Kidney capillary endothelial cell (primary cell): ENCODE results near the gene SLC51A.

Experiments
- DNase-seq: peaks from one replicate; pipeline ENCODE4 v3.0.0-alpha.2; 2018; ENCODE audit warnings: low spot score

SLC51A gene

DNA sequence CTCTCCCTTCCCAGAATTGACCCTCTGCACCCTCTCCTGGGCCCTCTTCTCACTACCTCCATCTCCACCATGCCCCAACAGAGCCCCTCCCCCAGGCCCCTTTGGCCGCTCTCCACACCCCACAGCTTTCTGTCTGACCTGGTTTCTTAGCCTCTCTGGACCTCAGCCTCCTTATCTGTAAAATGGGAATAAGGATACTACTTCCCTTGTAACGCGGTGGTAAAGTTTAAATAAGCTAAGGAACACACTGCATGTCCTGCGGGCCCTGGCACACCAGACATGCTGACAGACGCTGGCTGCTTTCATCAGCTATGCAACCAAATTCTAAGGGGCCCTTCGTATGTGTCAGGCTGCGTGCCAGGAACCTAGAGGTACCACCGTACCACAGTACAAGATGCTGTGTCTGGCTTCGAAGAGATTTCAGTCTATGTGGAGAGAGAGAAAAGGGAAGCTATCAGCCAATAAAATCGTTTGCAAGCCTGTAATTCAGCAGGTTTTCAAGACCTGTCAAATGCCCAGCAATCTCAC, 777 bp upstream of the SLC51A start:
- DNase-seq, result no peak

GRCh38 chr3:196216681-196217211, 412 bp downstream of the SLC51A start:
- DNase-seq, result no peak

GRCh38 chr3:196217307-196218154, 1.2 kb downstream of the SLC51A start:
- DNase-seq, result no peak

GRCh38 chr3:196218155-196218712, 1.9 kb downstream of the SLC51A start:
- no peak for DNase-seq

DNA sequence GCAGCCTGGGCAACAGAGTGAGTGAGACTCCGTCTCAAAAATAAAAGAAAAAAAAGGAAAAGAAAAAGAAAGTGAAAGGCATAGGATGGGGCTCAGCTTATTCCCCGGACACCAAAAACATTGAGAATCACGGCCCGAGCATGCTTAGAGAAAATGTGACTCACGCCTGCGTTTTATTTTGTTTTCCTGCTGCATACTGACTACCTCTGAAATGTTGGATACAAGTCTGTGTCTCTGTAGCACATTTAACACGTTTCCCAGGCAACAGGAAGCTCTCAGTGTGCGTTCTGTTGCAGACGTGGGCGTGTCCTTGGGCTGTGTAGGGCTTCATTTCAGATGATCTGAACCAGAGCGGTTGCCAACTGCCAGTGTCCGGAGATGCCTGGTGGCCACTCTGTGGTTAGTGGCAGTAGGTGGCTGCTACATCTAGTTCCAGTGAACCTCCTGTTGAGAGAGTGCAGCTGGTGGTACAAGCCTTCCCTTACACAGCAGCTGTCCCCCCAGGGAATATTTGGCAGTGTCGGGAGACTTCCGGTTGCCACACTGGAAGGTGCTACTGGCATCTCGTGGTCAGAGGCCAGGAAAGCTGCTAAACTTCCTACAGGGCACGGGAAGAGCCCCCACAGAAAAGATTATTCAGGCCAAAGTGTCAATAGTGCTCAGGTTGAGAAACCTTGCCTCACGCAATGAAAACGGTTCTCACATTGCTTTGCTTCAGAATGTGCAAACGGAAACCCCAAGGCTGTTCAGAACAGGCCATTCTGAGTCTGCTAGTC, 3.0 kb downstream of the SLC51A start:
- peak; percentile 41 for DNase-seq

DNA sequence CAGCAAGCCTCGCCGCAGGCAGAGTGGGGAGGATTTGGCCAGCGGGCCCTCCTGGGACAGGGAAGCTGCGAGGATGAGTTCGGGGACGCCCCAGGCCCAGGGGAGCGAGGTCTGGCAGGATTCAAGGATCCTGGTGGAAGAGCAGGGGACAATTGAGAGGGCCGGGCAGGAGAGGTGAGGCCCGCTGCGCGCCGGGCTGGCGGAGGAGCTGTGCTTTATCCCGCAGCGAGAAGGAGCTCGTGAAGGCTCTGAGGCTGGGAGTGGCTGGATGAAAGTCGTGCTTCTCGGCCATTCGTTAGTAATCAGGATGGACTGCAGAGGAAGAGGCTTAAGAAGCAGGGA, 3.6 kb downstream of the SLC51A start:
- no peak for DNase-seq

- DNase-seq, result no peak
These were observed 4.3 kb downstream of the SLC51A start for GRCh38 chr3:196220587-196220986.

- DNase-seq, result no peak
These were observed 4.7 kb downstream of the SLC51A start for GRCh38 chr3:196220991-196221390.

DNA sequence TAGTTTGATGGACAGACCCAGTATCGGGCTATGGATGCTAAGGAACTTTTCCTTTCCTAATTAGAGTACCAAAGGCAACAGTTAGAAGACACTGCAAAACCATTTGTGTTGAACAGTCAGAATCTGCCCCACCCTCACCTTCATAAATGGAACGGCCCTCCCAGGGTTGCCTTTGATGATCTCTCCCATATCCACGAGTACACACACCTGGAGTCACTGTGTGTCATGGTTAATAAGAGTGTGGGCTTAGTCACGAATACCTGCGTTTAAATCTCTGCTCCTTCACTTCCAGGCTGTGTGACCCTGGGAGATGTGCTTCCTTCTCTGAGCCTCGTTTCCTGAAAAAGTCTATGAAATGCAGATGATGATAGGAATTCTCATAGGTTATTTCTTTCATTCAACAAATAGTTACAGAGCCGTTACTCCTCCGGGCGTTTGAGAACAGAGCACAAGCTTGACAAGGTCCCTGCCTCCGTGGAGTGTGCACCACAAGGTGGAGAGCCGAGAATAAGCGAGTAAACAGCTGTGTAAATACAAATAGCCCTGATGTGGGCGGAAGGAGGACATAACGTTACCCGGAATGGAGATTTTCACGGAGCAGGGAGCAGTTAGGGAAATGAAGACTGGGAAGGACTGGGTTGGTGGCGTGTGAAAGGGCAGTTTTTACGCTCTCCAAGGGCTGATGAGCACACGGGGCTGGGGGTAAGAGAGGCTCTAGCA, 6.7 kb downstream of the SLC51A start:
- no peak for DNase-seq

DNA sequence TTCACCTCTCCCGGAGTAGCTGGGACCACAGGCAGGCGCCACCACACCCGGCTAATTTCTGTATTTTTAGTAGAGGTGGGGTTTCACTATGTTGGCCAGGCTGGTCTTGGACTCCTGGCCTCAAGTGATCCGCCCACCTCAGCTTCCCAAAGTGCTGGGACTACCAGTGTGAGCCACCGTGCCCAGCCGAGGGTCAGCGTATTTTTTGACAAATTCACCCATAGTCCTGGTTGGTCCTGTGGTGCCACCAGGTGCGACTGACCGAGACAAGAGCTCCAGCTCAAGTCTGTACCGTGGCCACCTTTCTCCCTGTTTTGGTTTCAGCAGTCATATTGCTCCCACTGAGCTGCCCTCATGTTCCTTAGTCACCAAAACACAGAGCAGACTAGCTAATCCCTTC, 8.8 kb downstream of the SLC51A start:
- DNase-seq, result no peak

DNA sequence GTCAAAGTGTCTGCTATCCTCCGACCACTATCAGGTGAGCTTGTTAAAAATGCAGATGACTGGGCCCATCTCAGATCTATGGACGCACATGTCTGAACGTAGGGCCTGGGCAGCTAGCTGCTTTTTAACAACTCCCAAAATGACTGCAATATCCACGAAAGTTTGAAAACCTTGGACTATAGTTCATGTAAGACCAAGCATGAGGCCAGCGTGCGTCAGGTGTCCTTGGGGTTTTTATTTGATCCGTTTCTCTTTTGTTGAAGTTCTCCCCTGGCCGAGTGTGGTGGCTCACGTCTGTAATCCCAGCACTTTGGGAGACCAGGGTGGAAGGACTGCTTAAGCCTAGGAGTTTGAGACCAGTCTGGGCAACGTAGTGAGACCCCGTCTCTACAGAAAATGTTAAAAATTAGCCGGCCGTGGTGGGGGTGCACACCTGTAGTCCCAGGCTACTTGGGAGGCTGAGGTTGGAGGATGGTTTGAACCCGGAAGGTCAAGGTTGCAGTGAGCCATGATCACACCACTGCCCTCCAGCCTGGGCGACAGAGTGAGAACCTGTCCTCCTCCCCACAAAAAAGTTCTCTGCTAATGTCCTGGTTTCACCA, 9.5 kb downstream of the SLC51A start:
- DNase-seq, result no peak

DNA sequence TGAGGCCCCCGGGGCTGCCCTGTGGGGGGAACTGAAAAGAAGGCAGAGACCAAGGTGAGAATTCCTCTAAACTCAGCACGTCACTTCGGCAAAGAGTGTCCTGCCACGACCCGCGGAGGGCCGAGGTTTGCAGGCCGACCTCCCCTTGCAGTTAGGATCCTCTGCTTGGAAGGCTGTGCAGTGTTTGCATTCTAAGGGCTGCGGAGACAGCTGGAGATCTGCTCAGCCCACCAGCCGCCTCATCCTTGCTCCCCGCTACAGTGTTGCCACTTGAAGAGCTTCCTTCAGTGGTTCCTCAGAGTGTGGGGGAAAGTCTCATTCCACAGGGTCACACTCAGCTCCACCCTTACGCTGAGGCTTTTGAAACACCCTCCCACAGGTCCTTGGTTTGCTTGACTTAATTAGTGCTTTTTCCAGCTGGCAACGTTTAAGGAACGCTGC, 10.8 kb downstream of the SLC51A start:
- DNase-seq, result no peak

DNA sequence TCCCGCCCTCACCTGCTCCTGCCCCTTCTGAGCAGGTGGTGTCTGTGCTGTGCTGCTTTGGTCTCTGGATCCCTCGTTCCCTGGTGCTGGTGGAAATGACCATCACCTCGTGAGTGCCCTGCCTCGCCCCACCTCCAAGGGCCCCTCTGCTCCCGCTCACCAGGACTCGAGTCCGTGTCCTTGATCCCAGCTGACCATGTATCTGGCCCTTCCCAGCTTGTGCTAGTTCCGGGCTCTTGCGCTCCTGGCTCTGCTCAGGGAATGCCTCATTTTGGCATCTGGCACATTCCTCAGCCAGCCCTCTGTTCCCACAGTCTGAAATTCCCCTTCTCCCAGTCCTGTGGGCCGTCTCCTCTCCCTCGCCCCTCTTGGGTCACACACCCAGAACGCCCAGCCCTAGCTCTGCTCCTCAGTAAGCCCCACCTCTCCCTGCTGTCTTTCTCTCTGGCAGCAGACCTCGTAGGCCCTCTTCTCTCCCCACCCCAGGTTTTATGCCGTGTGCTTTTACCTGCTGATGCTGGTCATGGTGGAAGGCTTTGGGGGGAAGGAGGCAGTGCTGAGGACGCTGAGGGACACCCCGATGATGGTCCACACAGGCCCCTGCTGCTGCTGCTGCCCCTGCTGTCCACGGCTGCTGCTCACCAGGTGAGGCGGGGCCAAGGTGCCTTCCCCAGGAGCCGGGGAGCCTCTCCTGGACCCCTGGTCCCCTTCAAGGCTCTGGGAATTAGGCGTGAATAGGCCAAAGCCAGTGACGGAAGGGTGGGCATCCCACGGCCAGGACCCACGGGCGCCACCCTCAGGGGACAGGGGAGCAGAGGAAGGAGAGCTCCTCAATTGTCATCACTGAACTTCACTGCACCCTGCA, 11.5 kb downstream of the SLC51A start:
- DNase-seq, result no peak

GRCh38 chr3:196232154-196232881, 16.0 kb downstream of the SLC51A start:
- DNase-seq, result no peak

DNA sequence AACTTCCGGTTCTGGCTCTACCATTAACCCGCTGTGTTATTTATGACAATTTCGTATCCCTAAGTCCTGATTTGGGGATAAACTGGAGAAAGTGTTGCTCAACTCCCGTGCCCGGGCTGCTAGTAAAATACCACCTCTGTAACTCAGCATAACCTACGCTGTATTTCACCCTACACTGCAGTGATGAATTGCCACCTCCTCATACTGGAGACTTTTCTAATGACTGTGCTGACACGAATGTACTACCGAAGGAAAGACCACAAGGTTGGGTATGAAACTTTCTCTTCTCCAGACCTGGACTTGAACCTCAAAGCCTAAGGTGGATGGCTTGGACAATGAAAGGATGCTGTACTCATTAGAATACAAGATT, 16.5 kb downstream of the SLC51A start:
- no peak for DNase-seq

DNA sequence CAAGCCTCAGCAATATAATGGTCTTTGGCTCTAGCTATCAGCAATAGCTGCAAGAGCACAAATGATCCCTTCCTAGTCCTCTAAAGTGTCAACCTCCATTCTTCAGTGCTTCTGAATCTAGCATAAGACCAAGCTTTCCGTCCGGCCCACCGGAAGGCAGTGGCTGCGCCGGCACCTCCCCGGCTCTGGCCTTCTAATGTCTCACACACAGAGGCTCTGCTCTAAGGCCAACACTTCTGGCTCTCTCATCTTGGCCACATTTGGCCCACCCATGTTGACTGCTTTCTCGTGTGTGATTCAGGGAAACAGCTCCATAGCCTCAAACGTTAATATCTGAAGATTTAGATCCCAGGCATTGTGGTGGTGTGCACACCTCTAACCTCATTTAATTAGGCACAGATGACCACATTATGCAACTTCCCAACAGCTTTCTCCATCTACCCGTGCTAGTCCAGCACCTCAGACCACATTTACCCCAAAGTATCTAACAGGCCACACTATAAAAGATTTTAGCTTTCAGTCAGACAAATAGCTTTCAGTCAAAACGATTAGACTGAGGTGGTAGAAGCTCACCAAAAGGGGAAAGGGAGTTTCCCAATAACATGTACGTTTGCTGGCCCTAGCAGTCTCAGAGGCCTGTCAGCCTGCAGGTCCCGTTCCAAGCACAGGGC, 19.3 kb downstream of the SLC51A start:
- no peak for DNase-seq

DNA sequence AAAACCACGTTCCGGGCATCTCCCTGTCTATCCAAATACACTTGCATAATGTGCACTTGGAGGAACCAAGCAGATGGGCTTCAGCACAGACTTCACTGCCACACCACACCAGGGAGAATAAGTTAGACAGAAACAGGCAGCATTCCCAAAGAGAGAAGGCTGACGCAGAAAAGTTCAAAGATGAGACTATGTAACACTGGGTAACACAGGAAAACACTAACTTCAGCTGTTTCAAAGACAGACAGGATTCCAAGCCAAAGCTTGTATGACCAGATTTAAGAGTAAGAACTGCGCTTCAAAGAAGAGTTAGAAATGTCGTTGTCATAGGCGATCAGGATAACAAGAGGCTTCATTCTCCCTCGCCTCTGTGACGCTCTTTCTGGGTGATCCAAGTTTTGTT, 19.9 kb downstream of the SLC51A start:
- DNase-seq, result no peak

DNA sequence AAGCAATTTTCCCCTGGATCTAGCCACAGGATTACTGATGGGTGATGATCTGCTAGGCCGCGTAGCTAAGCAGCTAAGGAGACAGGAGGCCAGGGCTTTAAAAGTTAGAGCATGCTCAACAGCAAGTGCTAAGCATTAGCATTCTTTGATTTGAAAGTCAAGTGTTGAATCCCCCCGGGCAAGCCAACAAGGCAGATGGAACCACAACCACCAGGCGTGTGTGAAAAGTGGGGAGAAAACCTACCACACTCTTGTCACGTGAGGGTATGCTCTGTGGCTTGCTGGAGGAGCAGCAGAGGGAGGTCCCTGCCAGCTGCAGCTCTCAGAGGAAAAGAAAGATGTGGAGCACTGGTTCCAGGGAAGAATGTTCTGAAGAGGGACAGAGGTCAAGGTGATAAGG, 20.9 kb downstream of the SLC51A start:
- no peak for DNase-seq
